Measurements from ENCODE around the gene SUPT5H.
A peak's percentile ranks its signal among the peaks of the same experiment; 100 is the strongest.

Gene SUPT5H

GRCh38 chr19:39497996-39498797 is 52.8 kb downstream of the SUPT5H start:
- peak; percentile 26 to 38 for DNase-seq

DNA sequence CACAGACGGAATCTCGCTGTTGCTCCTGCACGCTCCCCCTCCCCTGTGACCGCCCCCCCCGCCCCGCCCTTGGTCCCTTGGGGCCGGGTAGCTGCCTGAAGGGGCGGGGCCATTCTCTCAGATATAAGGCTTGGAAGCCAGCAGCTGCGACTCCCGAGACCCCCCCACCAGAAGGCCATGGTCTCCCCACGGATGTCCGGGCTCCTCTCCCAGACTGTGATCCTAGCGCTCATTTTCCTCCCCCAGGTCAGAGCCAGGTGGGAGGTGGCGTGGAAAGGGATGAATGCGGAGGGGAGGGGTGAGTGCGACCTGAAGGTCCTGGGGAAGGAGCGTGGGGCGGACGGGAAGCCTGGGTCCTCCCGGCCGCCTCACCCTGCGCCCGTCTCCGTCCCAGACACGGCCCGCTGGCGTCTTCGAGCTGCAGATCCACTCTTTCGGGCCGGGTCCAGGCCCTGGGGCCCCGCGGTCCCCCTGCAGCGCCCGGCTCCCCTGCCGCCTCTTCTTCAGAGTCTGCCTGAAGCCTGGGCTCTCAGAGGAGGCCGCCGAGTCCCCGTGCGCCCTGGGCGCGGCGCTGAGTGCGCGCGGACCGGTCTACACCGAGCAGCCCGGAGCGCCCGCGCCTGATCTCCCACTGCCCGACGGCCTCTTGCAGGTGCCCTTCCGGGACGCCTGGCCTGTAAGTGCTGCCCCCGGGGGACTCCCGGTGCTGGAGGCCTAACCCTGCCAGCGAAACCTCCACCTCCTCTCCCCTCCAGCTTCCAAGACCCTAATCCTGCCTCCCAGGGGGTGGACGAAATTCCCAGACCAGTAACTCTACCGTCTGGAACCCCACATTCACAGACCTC is 53.6 kb downstream of the SUPT5H start, which contains the start of gene DLL3:
Gene DLL3 (plus strand): TSS at position 150 of the 845 bp plus-strand sequence. CDS start 28 bp downstream, at position 178.
- TF ChIP-seq POLR2A (IDR thresholded peaks at IDR 0.05; ENCODE audit: low read length): no peak
- TF ChIP-seq GATA1 (IDR thresholded peaks at IDR 0.05; ENCODE audit: low read depth, low read length): no peak
- peak; percentile 22 to 42 for DNase-seq

More at GRCh38 chr19:39497996-39498797, 52.8 kb downstream of the SUPT5H start:
- TF ChIP-seq GATA1 (IDR thresholded peaks at IDR 0.05; ENCODE audit: low read depth, low read length): no peak
- no peak for TF ChIP-seq POLR2A (IDR thresholded peaks at IDR 0.05; ENCODE audit: low read length)

GRCh38 chr19:39499932-39500331 is 54.5 kb downstream of the SUPT5H start:
- TF ChIP-seq GATA1 (IDR thresholded peaks at IDR 0.05; ENCODE audit: low read depth, low read length): no peak
- no peak for TF ChIP-seq POLR2A (IDR thresholded peaks at IDR 0.05; ENCODE audit: low read length)
- DNase-seq: no peak

- no peak for TF ChIP-seq POLR2A (IDR thresholded peaks at IDR 0.05; ENCODE audit: low read length)
- TF ChIP-seq GATA1 (IDR thresholded peaks at IDR 0.05; ENCODE audit: low read depth, low read length): no peak
- no peak for DNase-seq
These were observed 55.2 kb downstream of the SUPT5H start for GRCh38 chr19:39500543-39500942.

DNA sequence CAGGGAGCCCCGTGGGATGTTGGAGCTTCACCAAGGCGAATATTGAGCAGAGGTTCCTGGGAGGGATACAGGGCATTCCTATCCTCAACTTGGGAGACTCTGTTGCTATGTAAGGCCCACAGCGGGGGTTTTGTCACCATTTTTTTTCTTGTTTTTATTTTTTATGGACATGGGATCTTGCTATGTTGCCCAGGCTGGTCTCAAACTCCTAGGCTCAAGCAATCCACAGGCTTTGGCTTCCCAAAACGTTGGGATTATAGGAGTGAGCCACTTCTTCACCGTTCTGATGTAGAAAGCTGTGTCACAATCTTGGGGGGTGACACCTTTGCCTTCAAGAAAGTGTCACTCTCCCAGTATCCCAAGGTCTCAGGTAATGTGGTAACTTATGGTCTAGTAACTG is 56.0 kb downstream of the SUPT5H start:
- TF ChIP-seq POLR2A (IDR thresholded peaks at IDR 0.05; ENCODE audit: low read length): no peak
- no peak for TF ChIP-seq GATA1 (IDR thresholded peaks at IDR 0.05; ENCODE audit: low read depth, low read length)
- no peak for DNase-seq

- DNase-seq: peak; percentile 90 to 93
- TF ChIP-seq GATA1 (IDR thresholded peaks at IDR 0.05; ENCODE audit: low read depth, low read length) (no peak), POLR2A (IDR thresholded peaks at IDR 0.05; ENCODE audit: low read length) (no peak)
These were observed 57.4 kb downstream of the SUPT5H start for GRCh38 chr19:39502640-39503417.

- DNase-seq: no peak
- TF ChIP-seq POLR2A (IDR thresholded peaks at IDR 0.05; ENCODE audit: low read length): no peak
- TF ChIP-seq GATA1 (IDR thresholded peaks at IDR 0.05; ENCODE audit: low read depth, low read length): no peak
These were observed 61.2 kb downstream of the SUPT5H start for GRCh38 chr19:39506598-39506943.

- peak; percentile 53 to 70 for DNase-seq
These were observed 61.7 kb downstream of the SUPT5H start for GRCh38 chr19:39506944-39507714.

DNA sequence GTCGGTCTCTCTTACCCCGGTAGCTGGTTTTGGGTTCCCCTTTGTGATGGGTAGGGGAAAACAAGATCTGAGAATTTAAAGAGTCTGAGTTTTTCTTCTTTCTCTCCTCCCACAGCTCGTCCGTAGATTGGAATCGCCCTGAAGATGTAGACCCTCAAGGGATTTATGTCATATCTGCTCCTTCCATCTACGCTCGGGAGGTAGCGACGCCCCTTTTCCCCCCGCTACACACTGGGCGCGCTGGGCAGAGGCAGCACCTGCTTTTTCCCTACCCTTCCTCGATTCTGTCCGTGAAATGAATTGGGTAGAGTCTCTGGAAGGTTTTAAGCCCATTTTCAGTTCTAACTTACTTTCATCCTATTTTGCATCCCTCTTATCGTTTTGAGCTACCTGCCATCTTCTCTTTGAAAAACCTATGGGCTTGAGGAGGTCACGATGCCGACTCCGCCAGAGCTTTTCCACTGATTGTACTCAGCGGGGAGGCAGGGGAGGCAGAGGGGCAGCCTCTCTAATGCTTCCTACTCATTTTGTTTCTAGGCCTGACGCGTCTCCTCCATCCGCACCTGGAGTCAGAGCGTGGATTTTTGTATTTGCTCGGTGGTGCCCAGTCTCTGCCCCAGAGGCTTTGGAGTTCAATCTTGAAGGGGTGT is 62.5 kb downstream of the SUPT5H start:
- TF ChIP-seq GATA1 (IDR thresholded peaks at IDR 0.05; ENCODE audit: low read depth, low read length) (no peak), POLR2A (IDR thresholded peaks at IDR 0.05; ENCODE audit: low read length) (no peak)

More at GRCh38 chr19:39506944-39507714, 61.7 kb downstream of the SUPT5H start:
- TF ChIP-seq GATA1 (IDR thresholded peaks at IDR 0.05; ENCODE audit: low read depth, low read length) (no peak), POLR2A (IDR thresholded peaks at IDR 0.05; ENCODE audit: low read length) (no peak)

DNA sequence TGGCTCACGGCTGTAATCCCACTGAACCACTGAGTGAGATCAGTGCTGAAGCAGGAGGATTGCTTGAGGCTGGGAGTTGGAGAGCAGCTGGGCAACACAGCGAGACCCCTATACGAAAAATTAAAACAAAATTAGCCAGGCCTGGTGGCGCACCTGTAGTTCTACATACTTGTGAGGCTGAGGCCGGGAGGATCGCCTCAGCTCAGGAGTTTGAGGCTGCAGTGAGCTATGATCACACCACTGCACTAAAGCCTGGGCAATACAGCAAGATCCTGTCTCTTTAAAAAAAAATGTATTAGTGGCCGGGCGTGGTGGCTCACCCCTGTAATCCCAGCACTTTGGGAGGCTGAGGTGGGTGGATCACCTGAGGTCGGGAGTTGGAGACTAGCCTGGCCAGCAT is 63.2 kb downstream of the SUPT5H start:
- no peak for DNase-seq
- no peak for TF ChIP-seq POLR2A (IDR thresholded peaks at IDR 0.05; ENCODE audit: low read length)
- no peak for TF ChIP-seq GATA1 (IDR thresholded peaks at IDR 0.05; ENCODE audit: low read depth, low read length)

More for the DNA sequence above, 62.5 kb downstream of the SUPT5H start:
- no peak for DNase-seq

- no peak for DNase-seq
- TF ChIP-seq POLR2A (IDR thresholded peaks at IDR 0.05; ENCODE audit: low read length) (no peak), GATA1 (IDR thresholded peaks at IDR 0.05; ENCODE audit: low read depth, low read length) (no peak)
These were observed 63.9 kb downstream of the SUPT5H start for GRCh38 chr19:39509233-39509632.

GRCh38 chr19:39512988-39513387 is 67.6 kb downstream of the SUPT5H start:
- DNase-seq: no peak
- no peak for TF ChIP-seq POLR2A (IDR thresholded peaks at IDR 0.05; ENCODE audit: low read length)
- TF ChIP-seq GATA1 (IDR thresholded peaks at IDR 0.05; ENCODE audit: low read depth, low read length): no peak

Measured in erythroblast (primary cell).